ENCODE measurements around the gene SPSB4.

SPSB4 gene

DNA sequence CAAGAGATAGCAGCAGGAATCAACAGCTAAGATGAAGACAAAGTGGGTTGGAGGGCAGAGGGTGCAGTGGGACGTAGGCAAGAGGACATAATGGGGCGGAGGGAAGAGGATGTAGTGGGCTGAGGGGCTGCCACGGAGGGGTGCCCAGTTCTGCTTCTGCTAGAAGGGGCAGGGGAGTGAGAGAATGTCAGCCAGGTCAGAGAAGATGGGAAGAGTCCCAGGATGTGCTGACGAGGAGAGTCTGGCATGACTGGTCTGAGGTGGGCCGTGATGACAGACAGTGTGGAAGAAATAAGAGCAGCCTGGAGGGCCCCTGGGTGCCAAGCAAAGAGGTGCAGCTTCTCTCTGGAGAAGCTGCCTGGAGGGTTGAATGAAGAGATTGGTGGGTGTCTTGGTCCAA is 4.0 kb downstream of the SPSB4 start:
- DNase-seq (ENCODE audit: low spot score) = peak; percentile 3

DNA sequence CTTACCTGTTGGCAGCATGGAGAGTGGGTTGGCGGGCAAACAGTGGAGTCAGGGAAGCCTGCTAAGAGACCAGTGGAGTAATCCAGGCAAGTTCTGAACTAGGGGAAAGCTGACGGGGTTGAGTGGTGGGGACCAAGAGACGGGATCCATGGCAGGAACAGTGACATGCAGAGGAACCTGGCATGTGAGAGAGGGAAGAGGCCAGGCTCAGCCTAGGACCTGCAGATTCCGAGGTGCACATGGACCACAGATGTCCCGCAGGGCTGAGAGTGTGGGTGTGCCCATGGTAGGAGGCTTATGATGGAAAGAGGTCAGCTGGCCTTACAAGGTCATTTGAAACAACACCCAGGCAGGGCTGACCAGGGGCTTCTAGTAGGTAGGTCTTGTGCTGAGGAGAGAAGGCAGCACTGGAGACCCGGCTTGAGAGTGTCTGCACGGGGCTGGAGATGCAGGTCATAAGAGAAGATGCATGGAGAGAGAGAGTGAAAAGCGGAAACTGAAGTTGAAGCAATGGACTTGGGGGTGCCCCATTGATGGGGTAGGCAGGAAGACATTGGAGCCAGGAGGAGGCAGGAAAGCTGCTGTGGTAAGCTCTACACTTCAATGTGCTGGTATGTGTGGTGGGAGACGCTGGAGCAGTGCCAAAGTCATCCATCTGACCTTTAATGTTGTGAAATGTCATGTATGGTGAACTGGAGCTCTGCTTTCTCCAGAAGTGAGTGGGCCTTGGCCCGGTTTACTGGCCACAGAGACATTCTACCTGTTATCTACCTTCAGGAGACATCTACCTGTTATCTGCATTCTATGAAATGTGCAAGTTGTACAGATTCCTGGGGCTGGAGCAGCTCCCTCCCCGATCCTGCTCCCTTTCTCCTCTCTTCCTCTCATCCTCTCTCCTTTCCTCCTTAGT is 4.6 kb downstream of the SPSB4 start:
- DNase-seq (ENCODE audit: low spot score) = peak; percentile 1

- no peak for DNase-seq (ENCODE audit: low spot score)
These were observed 5.6 kb downstream of the SPSB4 start for GRCh38 chr3:141056751-141057171.

DNA sequence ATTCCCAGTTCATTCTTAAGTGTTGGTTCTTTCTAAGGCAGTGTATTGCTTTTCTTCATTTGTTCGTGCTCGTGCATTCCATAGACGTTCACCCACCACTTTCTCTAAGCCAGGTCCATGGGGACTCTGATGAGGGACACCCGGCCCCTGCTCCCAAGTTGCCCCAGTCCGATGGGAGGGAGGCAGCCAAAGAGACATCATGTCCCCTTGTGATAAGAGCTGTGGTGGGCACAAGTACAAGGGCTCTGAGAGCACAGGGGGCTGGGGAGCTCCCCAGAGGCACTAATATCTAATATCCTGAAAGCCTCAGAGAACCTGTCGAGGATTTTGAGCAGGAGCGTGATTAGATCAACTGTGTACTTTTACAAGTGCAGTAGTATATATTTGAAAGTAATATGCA is 6.3 kb downstream of the SPSB4 start:
- DNase-seq (ENCODE audit: low spot score) = no peak

- no peak for DNase-seq (ENCODE audit: low spot score)
These were observed 7.0 kb downstream of the SPSB4 start for GRCh38 chr3:141057946-141058800.

GRCh38 chr3:141058996-141059395 is 7.8 kb downstream of the SPSB4 start:
- no peak for DNase-seq (ENCODE audit: low spot score)

- no peak for DNase-seq (ENCODE audit: low spot score)
These were observed 8.7 kb downstream of the SPSB4 start for GRCh38 chr3:141059816-141060215.

DNA sequence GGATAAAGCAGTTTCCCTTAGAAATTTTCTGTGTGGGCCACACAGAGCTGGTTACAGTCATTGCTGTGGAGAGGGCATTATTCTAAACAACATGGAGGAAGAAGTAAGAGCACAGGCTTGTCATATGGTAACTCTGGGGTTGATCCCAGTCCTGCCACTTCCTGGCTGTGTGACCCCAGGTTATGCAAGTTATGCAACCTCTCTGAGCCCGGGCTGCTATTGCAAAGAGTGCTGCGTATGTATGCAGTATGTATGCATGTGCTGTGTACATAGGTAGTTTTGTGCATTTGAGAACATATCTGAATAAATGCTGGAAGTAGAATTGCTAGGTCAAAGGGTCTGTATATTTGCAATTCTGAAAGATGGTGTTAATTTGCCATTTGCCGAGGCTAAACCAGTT is 9.2 kb downstream of the SPSB4 start:
- DNase-seq (ENCODE audit: low spot score) = no peak

DNA sequence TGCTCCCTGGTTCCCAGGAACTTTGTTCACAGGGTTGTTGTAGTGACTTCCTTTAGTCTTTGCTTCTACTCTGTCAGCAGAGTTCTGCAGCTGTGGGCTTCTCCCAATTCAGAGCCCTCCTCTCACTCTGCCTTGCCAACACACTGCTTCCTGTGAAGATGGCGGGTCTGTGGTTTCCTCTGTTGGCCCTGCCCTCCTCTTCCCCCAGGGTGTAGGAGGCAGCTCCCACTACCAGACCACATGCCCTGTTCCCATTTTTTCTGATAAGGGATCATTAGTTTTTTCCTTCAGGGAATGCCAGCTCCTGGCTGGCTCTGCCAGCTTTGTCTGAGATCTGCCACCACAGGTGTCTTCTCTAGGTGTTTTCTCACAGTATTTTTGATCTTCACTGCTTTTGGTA is 12.7 kb downstream of the SPSB4 start:
- DNase-seq (ENCODE audit: low spot score) = no peak

GRCh38 chr3:141064255-141064926 is 13.2 kb downstream of the SPSB4 start:
- no peak for DNase-seq (ENCODE audit: low spot score)

- no peak for DNase-seq (ENCODE audit: low spot score)
These were observed 14.1 kb downstream of the SPSB4 start for GRCh38 chr3:141065258-141065657.

- DNase-seq (ENCODE audit: low spot score) = no peak
These were observed 15.0 kb downstream of the SPSB4 start for GRCh38 chr3:141065841-141066805.

- no peak for DNase-seq (ENCODE audit: low spot score)
These were observed 16.2 kb downstream of the SPSB4 start for GRCh38 chr3:141067206-141067974.

DNA sequence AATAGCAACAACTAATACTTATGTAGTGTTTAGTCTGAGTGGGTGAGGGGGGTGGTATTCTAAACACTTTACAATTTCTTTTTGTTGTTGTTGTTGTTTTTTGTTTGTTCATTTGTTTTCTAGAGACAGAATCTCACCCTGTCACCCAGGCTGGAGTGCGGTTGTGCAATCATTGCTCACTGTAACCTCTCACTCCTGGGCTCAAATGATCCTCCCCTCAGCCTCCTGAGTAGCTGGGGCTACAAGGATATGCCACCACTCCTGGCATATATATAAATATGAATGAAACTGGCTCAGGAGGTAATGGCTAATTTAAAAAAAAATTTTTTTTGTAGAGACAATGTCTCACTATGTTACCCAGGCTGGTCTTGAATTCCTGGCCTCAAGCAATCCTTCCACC is 19.1 kb downstream of the SPSB4 start:
- no peak for DNase-seq (ENCODE audit: low spot score)

DNA sequence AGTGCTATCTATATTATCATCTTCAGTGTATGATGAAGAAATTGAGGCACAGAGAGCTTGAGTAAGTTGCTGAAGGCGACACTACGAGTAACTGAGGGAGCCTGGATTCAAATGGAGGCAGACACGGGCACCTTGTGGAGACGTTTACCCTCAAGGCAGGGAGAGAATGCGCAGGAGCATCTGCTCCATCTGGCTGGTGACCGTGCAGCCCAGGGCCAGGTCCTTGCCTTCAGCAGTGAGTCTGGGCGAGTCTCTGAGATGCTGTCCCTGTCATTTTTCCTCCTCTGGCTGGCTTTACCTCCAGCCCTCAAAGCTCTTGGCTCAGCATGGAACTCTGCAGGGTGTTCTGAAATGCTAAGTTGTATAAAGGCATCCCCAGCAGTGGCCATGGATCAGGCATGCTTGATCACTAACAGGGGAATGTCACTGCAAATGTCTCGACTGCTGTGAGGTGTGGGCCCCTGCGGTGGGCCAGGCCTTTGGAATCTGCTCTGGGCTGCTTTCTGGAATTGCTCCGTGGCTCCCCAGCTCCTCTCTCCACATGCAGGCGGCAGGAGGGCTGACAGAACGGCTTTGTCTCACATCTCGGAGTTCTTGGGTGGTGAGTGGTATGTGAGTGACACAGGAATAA is 19.7 kb downstream of the SPSB4 start:
- DNase-seq (ENCODE audit: low spot score) = no peak

DNA sequence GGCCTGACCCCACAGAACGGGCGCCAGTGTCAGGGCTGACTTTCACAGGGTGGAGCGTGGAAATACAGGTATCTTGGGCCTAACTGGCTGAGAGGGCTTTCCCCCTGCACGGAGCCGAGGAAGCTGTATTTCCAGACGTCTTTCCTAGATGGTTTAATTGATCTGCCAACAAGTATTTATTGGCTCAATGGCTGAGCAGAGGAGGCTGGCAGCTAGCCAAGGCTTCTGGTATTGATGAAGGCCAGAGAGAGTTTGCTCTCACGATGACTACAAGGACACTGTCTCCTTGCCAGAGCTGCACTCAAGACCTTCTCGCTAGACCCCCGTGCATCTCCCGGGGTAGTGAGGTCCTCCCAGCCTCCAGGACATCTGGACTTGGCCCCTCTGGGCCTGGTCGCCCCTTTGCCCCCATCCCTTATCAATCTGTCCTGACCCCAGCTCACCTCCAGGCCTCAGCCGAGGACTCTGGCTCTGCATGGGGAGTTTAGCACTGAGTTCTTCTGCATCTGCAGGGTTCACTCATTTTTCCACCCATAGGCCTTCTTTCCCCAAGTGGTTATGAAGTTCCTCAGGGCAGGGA is 20.6 kb downstream of the SPSB4 start:
- no peak for DNase-seq (ENCODE audit: low spot score)

DNA sequence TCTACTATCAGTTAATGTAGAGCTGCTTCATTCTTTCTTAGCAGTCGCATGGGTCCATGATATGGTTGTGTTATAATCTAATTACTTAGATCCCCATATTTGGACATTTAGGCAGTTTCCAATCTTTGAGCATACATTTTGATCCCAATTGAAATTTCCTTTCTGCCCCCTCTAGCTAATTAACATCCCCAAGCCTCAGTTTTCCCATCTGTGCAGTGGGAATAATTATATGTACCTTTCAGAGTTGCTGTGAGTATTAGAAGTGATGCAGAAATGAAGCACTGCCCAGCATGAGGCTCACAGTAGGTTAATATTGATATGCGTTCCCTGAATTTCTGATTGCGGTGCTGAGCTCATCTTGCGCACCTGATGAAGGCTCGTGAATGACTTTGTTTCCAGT is 21.8 kb downstream of the SPSB4 start:
- DNase-seq (ENCODE audit: low spot score) = no peak

DNA sequence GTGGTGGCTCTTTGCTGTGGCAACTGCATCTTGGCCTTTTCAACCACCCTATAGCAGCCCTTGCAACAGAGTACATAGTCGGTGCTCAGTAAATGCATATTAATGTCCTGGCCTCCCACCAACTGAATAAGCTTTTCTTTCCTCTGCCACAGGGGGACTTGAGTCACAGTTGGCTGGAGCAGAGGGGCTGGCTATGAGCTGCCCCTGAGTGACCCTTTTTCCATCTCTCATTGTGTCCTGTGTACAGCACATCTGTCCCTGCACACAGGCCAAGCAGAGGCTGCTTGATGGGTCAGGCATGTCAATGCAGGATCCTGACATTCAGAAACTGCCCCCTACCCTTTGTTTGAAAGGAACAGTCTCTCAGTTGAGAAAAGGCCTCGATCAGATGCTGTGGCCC is 22.4 kb downstream of the SPSB4 start:
- DNase-seq (ENCODE audit: low spot score) = no peak

DNA sequence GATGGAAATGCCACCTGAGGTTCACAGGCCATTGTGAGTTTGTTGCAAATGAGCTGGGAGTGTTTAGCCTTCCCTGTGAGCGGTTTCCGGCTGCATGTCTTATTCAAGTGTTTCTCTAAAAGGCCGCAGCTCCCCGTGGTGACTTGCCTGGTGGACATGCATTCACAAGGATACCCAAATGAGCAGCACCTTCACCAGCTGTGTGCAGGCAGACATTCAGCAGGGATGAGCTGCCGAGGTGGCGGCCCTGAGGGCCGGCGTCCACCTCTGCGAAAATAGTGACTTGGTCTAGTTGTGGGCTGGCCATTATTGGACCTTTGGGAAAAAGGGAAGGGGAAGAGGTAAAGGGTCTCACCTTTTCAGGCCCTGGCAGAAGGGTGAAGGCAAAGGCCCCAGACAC is 23.4 kb downstream of the SPSB4 start:
- DNase-seq (ENCODE audit: low spot score) = no peak

Data from AG20443 (cell line).